SK-N-SH treated with all-trans-retinoic acid at 6 μM for 48 hours (cell line): ENCODE data around the gene PLA1A.

ENCODE experiments used
- ESRRG ChIP-seq: fragments of 250-450 bp; sonication (Bioruptor Pico); IDR thresholded peaks from 2 replicates; pipeline ENCODE4 v1.6.1; 2021; ENCODE audit warnings: mild to moderate bottlenecking
- PATZ1 ChIP-seq: fragments of 250-450 bp; sonication (Bioruptor Pico); IDR thresholded peaks from 2 replicates; pipeline ENCODE4 v1.8.0; 2020; ENCODE audit warnings: mild to moderate bottlenecking, moderate library complexity, borderline replicate concordance
- TCF4 ChIP-seq: fragments of 250-450 bp; sonication (Bioruptor Pico); IDR thresholded peaks from 2 replicates; pipeline ENCODE4 v1.8.0; 2021; ENCODE audit warnings: mild to moderate bottlenecking, moderate library complexity, borderline replicate concordance

- TF ChIP-seq PATZ1 (CRISPR knock-in tag) = no peak
- TF ChIP-seq ESRRG (CRISPR knock-in tag) = no peak
- TF ChIP-seq TCF4 (CRISPR knock-in tag) = no peak
Measured at GRCh38 chr3:119663885-119664284, 66.2 kb downstream of the PLA1A start.
